HG02763 (cell line): ENCODE data around the gene NF1.
"Not testable (repeated sequence)": the region's sequence is repeated elsewhere in the genome, so short reads cannot be mapped to it uniquely, and the experiment has no call there.

Experiments
- ATAC-seq: cut with Tn5 transposase; IDR thresholded peaks from one replicate; pipeline ENCODE4 v1.9.1; 2021; ENCODE audit warnings: mild to moderate bottlenecking, moderate library complexity; ENCODE audit not compliant: unreplicated experiment

Gene NF1

DNA sequence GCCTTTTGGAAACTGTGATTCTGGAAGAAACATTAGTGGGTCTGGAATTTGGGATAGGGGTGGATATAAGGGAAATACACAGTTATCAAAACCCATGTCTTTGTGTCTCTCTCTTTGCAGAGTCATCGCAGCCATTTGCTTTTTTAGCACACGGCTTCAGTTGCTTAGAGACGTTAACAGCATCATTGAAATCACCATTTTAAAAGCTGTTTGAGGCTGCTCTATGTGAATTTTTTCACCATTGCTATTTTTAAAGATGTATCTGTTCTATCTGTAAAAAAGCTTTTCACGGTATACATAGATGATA, 155.0 kb downstream of the NF1 start:
- no peak for ATAC-seq

DNA sequence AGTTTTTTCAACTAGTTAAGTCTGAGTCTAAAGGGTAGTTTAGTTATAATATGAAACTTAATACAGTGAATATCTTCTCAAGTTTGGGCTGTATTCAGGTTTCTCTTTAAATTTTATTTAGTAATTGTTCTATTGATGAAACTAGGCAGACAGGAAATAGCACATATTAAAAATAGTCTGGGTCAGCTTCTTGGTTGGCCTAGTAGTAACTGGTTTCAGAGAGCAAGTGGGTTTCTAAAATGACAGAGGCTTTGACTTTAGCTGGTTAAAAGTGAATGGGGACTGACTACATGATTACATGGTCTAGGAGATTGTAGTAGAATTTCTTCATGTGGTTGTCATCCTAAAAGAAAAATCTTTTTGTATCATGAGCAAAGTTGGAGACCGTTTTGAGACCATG, 155.5 kb downstream of the NF1 start:
- no peak for ATAC-seq

DNA sequence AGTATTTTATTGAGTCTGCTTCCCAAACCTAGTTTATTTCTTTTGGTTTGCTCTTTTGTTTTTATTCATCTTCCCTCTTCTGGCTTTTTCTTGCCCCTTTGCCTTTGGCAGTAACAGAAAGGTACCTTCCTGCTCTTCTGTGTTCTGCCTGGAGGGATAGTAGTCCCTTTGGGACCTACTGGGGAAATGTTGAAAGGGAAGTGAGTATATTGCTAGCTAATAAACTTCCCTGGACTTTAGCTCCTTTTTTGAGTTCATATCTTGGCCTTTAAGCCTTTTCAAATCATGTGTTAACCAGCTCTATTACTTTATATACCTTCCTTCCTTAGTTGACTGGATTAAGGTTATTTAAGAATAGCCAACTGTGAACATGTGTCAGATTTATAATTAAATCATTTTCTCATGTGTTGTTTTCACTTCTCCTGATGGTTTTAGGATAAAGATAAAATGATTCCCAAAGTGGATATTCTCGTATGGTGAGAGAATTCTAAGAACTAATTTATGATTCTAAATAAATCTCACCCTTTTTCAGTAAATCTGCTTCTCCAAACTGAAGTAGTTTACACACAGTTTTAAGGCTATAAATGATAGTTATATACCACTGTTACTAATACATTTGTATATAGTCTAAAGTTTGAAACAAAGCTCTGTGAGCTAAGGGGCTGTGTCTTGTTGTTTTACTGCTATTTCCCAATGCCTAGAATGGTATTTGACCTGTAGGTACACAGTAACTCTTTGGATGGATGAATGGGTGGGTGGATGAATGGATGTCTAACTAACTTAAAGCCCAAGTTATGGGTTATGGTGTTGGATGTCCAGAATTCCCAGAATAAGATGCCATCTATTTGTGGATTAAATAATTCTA, 156.6 kb downstream of the NF1 start:
- no peak for ATAC-seq

DNA sequence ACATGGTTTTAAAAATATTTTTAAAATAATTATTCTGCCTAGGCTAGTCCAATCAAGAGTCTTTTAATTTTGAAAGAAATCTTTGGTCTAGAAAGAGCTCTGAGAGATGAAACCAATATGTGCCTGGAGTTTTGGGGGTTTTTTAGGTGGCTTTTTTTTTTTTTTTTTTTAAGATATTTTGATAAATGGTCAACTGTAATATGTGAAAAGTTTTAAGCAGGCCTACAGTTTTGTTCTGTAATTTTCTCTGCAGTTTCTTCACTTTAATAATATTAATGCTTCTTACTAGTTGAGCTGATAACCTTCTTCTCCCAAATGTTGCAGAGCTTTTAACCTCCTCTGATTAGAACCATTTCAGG, 157.2 kb downstream of the NF1 start:
- no peak for ATAC-seq

DNA sequence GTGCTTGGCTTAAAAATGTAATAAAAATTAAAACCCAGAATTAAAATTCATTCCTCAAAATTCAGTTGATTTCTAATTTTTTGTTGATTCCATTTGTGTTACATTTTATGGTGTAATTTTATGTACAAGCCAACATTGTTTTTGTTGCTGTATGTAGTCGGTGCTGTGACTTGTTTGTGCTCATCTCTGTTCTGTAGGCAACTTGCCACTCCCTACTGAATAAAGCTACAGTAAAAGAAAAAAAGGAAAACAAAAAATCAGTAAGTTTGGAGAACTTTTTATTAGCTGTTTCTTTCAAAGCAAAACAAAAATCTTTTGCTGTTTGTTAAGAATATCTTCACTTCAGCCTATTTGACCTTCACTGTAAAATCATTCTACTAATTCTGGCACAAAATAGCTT, 158.0 kb downstream of the NF1 start:
- ATAC-seq: no peak

DNA sequence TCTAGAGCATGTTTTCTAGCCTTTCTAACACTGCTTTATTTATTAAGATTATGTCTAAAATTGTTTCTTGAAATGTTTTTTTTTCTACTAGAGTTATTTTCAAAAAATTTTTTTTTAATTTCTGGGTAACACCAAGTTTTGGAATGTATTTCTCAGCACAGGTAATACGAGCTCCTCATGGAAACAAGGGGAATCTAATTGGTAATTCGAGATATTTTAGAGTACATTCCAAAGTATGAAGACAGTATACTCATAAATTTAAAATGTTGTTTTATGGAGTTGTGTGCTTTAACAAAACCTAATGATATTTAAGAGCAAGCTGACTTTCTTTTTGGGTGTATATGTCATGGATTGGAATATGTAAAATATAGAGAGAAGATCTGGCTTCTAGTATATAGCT, 159.9 kb downstream of the NF1 start:
- ATAC-seq: no peak

DNA sequence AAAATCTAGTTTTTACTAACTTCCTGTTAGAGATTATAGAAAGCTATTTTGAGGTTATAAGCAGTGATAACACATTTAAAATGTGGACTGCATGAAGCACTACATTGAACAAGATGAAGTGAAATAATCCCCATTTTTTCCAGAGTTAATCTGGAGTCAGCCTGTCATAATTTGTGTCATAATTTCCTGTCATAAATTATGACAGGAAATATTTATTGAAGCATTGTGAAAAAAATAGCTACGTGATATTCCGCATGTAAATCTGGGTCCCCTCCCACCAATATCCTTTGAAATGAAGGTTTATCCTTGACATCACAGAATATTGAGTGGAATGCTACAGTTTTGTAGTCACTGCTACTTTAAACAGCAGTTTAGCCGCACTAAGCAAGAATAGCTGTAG, 162.2 kb downstream of the NF1 start:
- no peak for ATAC-seq

DNA sequence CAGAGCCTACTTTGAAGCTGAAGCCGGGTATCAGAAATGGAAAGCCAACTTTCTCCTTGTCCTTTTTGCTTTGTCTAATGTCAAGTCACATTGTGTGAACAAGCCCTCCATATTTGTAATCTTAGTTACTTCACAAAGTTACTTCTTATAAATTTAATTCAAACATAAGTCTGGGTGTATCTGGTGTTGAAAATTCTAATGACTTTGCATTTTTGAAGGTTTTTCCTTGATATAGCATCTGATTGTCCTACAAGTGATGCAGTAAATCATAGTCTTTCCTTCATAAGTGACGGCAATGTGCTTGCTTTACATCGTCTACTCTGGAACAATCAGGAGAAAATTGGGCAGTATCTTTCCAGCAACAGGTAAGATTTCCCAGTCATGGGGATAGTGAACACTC, 165.4 kb downstream of the NF1 start:
- no peak for ATAC-seq

DNA sequence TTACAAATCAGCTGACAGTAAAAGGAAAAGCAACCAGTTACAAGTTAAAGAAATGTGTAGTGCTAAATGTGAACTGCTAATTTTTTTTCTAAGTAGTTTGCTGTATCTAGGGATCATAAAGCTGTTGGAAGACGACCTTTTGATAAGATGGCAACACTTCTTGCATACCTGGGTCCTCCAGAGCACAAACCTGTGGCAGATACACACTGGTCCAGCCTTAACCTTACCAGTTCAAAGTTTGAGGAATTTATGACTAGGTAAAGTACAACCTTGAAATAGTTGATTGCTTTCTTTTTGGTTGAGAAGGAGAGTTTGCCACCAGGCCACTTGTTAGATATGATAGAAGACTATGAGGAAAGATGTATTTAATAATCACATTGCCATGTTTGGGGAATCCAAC, 166.8 kb downstream of the NF1 start:
- ATAC-seq: no peak

DNA sequence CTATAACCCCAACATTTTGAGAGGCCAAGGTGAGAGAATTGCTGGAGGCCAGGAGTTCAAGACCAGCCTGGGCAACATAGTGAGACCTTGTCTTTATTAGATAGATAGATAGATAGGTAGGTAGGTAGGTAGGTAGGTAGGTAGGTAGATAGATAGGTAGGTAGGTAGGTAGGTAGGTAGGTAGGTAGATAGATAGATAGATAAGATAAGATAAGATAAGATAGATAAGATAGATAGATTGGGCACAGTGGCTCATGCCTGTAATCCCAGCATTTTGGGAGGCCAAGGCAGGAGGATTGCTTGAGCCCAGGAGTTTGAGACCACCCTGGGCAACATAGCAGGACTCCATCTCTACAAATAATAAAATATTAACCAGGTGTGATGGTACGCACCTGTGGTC, 168.1 kb downstream of the NF1 start:
- not testable (repeated sequence) for ATAC-seq

DNA sequence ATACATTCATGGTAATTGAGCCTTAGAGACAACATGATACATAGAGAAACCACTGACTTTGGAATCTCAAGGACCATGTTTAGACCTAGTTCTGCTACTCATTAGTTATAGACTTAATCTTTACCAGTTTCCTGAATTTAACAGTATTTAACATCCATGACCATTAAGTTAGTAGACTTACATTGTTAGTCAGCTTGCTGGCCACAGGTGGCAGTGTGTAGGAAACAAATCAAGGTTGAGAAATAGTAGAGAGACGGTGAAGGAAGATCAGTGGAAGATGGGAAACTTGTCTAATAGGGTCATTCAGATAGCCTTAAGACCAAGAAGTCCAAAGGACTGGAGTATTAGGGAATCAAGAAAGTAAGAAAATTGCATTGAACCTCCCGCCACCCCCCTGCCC, 171.3 kb downstream of the NF1 start:
- ATAC-seq: no peak

DNA sequence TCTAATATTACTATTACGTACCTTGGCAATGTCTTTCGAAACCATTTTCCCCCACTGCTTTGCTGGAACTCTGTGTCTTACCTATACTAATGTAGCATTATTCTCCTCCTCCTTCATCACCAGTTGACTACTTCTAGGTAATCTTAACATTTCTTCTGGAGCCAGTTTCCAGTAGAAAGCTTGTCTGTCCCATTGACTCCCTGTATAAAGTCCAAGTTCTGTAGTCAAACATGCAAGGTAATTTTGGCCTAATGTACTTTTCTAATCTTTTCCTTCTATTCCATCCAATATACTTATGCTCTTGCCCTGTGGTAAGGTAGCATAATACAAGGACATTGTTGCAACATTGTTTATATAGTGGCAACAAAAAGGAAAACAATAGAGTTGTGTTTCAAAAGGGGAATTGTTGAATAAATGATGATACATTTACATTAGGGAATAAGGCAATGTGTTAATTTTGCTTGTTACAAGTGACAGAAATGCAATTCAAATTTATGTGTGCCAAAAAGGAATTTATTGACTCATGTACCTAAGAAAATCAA, 174.3 kb downstream of the NF1 start:
- ATAC-seq: no peak

DNA sequence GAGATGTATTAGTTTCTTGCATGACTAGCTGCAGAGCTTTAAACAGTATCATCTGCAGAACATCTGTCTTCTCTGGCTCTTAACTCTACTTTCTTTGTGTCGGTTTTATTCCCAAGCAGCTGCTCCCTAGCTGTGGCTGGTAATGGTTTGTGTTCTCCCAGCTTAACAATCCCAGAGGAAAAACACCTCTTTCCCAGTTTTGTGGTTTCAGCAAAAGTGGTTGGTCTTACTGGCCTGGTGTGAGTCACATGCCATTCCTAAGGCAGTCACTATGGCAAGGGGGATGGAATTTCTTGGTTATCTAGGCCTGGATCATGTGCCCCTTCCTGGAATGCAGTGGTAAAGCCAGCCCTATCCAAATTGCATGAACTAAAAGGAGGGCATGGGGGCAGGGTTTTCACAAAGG, 174.8 kb downstream of the NF1 start:
- ATAC-seq: no peak

DNA sequence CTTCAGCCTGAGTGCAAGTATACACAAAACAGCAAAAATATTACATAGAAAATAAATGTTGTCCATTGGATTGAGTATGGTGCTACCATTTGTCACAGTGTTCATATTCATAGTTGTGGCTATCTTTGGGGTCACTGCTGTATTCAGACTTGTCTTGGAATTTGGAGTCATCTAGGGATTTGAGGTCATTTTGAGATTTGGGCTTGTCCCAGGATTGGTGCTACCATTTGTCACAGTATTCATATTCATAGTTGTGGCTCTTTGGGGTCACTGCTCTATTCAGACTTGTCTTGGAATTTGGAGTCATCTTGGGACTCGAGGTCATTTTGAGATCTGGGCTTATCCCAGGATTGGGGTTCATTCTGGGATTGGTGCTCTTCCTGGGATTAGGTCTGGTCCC, 177.5 kb downstream of the NF1 start:
- ATAC-seq: no peak

DNA sequence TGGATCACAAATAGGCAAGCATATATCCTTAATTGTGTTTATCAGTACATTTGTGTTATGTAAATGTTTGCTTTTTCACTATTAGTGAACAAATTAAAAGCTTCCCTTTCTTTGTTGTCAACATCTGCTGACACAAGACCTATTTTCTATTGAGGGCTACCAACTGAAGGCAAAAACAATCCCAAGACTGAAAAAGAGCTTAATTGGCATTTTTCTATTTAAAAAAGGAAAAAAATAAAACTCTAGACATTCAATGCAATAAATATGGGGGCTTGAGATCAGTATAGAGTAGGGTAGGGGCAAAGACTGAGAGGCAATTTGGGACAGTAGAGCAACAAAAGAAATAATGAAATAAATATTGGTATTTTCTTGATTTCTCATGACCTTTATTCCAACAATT, 178.0 kb downstream of the NF1 start:
- ATAC-seq: no peak

DNA sequence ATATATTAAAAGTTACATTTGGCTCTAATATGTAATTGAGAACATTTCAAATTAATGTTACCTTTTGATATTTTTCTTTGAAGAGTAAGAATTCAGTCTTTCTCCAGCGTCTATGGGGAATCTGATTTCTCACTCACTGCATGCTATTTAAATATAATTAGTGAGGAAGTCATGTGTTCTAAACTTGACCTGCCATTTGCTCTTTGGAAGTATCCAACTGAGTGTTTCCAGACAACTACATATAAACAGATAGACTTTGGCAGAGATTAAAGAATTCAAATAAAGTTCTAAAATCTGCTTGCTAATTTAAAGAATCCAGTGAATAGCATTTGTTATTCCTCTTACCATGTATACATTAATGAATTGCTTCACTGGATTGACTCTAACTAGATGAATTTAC, 178.7 kb downstream of the NF1 start:
- ATAC-seq: no peak

DNA sequence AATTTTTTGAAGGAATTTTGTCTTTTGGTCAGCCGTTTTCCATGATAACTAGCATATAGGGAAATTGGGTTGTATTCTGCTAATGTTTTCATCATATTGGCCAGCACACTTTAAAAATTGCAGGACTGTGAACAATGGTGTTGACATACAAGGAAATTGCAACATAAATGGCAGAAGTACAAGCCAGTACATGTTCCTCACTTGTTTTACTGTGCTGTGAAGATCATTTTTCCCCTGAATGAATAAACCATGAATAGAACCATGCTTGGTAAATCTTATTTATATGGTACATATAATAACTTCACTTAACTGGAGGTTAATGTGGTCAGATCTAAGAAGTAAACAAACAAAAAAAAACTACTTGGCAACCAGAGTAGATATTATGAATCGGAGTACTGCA, 179.5 kb downstream of the NF1 start:
- no peak for ATAC-seq

DNA sequence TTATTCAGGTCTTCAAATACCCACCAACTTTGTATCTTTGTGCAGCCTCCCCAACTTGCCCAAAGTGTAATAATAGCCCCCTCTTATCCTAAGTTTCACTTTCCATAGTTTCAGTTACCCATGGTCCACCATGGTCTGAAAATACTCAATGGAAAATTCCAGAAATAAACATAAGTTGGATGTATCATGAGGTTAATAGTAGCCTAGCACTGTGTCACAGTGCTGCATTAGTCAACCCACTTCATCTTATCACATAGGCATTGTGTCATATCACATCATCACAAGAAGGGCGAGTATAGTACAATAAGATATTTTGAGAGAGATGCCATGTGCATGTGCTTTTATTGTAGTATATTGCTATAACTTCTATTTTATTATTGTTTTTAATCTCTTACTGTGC, 180.3 kb downstream of the NF1 start:
- no peak for ATAC-seq

DNA sequence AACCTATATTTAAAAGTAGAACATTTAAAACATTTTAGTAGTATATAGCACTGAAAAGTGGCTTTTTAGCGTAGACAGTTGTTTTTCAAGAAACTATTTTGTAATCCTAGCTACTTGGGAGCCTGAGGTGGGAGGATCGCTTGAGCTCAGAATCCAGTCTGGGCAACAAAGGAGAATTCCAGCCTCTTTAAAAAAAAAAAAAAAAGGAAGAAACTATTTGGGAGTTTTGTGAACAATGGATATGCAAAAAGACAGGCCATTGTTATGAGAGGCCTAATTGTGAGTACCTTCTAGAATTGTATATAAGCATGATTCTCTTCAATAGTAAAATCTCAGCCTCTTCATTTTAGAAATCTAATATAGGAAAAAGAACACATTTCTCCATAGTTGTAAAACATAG, 184.6 kb downstream of the NF1 start:
- ATAC-seq: no peak

DNA sequence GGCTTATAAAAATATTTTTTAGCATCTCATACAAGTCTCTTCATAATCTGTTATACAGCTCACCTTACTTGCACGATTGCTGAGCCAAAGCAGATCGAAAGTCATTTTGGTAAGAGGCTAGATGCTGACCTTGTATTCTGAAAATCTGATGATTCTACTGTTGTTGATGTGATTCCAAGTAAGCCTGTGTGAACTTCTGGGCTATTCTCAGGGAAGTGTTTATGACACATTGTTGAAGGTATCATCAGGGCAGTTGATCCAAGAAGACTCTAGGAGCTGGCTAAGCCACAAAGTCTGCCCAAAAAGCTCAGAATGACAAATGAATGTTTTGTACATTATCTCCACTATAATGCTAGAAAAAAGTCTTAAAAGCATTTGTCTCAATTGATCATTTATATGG, 186.3 kb downstream of the NF1 start:
- ATAC-seq: no peak

DNA sequence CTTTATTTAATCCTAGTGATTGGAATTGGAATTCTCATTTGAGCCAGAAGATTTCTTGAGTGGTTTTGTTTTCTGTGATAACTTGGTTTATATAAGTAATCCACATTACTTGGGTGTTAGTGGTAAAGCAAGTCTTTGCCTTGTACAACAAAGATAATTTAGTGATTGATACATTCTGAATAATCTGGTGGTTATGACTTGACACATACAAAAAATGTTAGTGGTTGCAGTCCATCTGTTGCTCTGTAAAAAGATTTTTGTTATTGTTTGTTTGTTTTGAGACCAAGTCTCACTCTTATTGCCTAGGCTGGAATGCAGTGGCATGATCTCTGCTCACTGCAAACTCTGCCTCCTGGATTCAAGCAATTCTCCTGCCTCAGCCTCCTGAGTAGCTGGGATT, 189.1 kb downstream of the NF1 start:
- no peak for ATAC-seq

DNA sequence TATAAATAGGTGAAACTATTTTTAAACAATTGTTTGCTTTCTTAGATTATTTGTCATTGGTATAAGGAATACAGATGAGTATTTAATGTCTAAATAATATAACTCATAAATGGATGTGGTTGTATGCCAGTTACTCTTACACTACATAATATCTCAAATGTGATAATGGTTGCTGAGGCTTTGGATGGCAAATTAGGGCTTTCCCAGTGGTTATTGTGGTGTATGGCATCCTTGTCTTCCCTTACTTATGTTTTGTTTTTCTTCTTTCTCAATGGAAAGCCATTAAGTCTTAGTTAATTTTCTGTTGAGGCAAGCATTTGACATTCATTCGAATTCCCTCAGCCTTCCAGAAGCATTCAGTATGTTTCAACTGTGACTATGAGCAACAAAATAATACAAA, 191.8 kb downstream of the NF1 start:
- ATAC-seq: no peak

DNA sequence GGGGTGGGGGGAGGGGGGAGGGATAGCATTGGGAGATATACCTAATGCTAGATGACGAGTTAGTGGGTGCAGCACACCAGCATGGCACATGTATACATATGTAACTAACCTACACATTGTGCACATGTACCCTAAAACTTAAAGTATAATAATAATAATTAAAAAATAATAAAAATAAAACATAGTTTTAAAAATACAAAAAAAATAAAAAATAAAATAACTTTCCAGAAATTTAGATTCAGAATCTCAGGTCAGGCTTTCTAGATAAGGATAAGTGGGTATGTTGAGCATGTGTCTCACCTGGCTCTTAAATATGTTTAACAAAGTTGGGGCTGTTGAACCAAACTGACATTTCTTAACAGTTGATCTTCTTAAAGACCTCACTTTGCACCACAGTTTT, 193.2 kb downstream of the NF1 start:
- ATAC-seq: not testable (repeated sequence)
